ENCODE data around the gene DLG2.

The DLG2 gene

GRCh38 chr11:84261707-84262106 is 1365.4 kb downstream of the DLG2 start:
- no peak for DNase-seq (ENCODE audit: low spot score)

GRCh38 chr11:84260862-84261261 is 1366.3 kb downstream of the DLG2 start:
- DNase-seq (ENCODE audit: low spot score), result no peak

GRCh38 chr11:84256618-84257017 is 1370.5 kb downstream of the DLG2 start:
- DNase-seq (ENCODE audit: low spot score), result no peak

GRCh38 chr11:84255483-84255882 is 1371.7 kb downstream of the DLG2 start:
- no peak for DNase-seq (ENCODE audit: low spot score)

GRCh38 chr11:84250834-84251613 is 1376.1 kb downstream of the DLG2 start:
- no peak for DNase-seq (ENCODE audit: low spot score)

- DNase-seq (ENCODE audit: low spot score), result no peak
Observed at GRCh38 chr11:84249344-84250135, 1377.6 kb downstream of the DLG2 start.

- DNase-seq (ENCODE audit: low spot score), result no peak
Observed at GRCh38 chr11:84247926-84248325, 1379.2 kb downstream of the DLG2 start.

GRCh38 chr11:84247129-84247528 is 1380.0 kb downstream of the DLG2 start:
- no peak for DNase-seq (ENCODE audit: low spot score)

GRCh38 chr11:84243629-84244263 is 1383.4 kb downstream of the DLG2 start:
- DNase-seq (ENCODE audit: low spot score), result no peak

- no peak for DNase-seq (ENCODE audit: low spot score)
Observed at GRCh38 chr11:84241343-84242131, 1385.6 kb downstream of the DLG2 start.

- DNase-seq (ENCODE audit: low spot score), result no peak
Observed at GRCh38 chr11:84240847-84241246, 1386.3 kb downstream of the DLG2 start.

- no peak for DNase-seq (ENCODE audit: low spot score)
Observed at GRCh38 chr11:84236436-84236835, 1390.7 kb downstream of the DLG2 start.

GRCh38 chr11:84234462-84235202 is 1392.5 kb downstream of the DLG2 start:
- no peak for DNase-seq (ENCODE audit: low spot score)

GRCh38 chr11:84234011-84234410 is 1393.1 kb downstream of the DLG2 start:
- no peak for DNase-seq (ENCODE audit: low spot score)

- no peak for DNase-seq (ENCODE audit: low spot score)
Observed at GRCh38 chr11:84232511-84232910, 1394.6 kb downstream of the DLG2 start.

GRCh38 chr11:84230402-84230801 is 1396.7 kb downstream of the DLG2 start:
- DNase-seq (ENCODE audit: low spot score), result no peak

- no peak for DNase-seq (ENCODE audit: low spot score)
Observed at GRCh38 chr11:84227970-84228665, 1399.0 kb downstream of the DLG2 start.

GRCh38 chr11:84224042-84224441 is 1403.1 kb downstream of the DLG2 start:
- no peak for DNase-seq (ENCODE audit: low spot score)

GRCh38 chr11:84218318-84218717 is 1408.8 kb downstream of the DLG2 start:
- no peak for DNase-seq (ENCODE audit: low spot score)

- no peak for DNase-seq (ENCODE audit: low spot score)
Observed at GRCh38 chr11:84215672-84216071, 1411.5 kb downstream of the DLG2 start.

- no peak for DNase-seq (ENCODE audit: low spot score)
Observed at GRCh38 chr11:84214557-84214956, 1412.6 kb downstream of the DLG2 start.
